HG03139 (cell line): ENCODE data around the gene KSR2.

Experiments
- ATAC-seq: cut with Tn5 transposase; IDR thresholded peaks from one replicate; pipeline ENCODE4 v1.9.1; 2021; ENCODE audit not compliant: unreplicated experiment

Gene KSR2

DNA sequence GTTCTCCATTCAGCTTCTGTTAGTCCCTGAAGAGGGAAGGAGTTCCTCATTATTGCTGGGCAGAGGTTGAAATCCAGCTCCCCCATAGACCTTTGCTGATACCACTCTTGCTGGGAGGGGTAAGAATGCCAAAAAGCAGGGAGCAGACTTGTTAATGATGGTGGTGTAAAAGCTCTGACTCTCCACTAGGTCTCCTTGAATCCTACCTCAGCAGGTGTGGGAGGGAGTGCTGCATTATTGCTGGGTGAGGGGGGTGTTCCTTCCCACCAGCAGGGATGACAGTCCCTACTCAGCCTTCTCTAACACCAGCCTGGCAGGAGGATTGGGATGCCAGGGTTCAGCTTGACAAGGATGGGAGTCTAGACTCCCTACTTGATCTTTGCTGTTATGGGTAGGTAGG is 421.6 kb downstream of the KSR2 start:
- ATAC-seq: no peak

GRCh38 chr12:117545216-117545615 is 423.6 kb downstream of the KSR2 start:
- ATAC-seq: no peak

- no peak for ATAC-seq
Measured at GRCh38 chr12:117540011-117540410, 428.8 kb downstream of the KSR2 start.

DNA sequence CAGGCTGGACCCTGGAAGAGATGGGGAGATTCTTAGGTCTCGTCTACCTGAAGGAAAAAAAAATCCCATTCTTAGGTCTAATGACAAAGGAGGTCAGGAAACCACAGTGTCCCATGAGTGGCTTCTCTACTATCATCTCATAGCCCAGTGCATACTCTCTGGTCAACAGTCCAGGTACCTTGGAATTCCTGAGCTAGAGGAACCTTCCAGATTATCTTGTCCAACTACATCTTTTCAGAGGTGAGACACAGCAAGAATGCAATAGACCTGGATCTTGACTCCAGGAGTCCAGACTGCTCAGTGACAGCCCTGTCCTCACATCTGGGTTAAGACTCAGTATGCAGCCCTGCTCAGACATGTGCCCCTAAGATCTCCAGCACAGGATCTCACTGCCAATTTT is 429.9 kb downstream of the KSR2 start:
- no peak for ATAC-seq

DNA sequence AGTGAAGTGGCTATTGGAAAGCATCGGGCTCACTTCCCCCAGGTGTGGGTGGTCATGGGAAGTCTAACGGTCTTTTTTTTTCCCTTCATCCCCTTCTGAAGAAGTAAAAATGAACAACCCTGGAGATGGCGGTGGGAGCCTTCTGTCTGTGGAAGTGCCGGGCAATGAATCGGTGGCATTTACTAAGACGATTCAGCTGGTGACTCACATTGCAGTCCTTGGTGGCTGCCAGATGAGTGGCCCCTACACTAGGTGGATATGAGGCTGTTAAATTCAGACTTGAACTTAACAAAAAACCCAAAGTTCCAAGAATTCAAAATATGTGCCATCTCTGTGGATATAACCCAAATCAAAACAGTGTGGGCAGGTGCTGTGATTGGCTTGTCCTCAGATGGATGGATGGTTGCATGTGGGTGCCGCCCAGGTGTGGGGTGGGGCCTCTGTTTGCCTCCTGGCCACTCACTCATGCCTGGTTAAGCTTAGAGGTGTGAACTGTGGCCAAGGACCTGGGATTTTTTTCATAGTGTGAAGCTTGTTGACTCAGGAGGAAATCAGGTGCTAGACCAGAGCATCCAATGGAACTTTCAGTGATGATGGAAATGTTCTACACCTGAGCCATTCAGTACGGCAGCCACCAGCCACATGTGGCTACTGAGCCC is 430.6 kb downstream of the KSR2 start:
- ATAC-seq: no peak

DNA sequence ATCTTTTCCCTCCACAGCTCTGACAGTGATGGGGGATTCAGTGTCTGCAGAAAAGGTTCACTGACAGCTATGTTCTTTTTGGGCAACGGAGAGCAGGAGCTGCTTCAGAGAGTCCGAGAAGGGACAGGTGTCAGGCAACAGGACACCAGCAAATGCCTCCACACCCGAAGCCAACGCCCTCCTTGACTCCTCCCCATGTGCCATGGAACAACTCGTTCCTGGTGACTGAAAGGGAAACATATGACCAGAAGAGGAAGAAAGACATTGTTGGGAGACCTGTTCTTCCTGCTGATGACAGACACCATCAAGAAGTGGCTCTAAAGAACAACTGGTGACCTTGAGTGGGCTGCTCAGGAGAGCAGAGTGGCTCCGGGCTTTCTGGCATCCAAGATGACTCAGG is 435.1 kb downstream of the KSR2 start:
- no peak for ATAC-seq

GRCh38 chr12:117530796-117531195 is 438.0 kb downstream of the KSR2 start:
- no peak for ATAC-seq

- ATAC-seq: no peak
Measured at GRCh38 chr12:117528538-117528937, 440.3 kb downstream of the KSR2 start.

GRCh38 chr12:117527479-117527855 is 441.3 kb downstream of the KSR2 start:
- no peak for ATAC-seq

- no peak for ATAC-seq
Measured at GRCh38 chr12:117526757-117527478, 441.9 kb downstream of the KSR2 start.

DNA sequence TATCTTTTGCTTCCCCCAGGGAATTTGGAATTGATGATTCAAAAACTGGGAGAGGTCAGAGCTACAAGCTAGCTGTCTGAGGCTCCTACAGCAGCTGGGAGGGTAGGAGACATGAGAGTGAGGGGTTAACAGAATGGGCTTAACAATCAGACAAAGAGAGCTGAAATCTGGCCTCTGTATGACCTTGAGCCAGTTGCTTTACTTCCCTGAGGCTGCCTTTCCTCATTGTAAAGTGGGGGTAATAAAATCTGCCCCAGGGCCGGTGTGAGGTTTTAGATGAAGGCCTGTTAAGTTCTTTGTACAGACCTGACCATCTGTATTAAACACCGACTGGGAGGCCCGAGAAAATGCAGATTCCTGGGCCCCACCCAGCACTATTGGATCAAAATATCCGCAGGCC is 443.0 kb downstream of the KSR2 start:
- no peak for ATAC-seq

DNA sequence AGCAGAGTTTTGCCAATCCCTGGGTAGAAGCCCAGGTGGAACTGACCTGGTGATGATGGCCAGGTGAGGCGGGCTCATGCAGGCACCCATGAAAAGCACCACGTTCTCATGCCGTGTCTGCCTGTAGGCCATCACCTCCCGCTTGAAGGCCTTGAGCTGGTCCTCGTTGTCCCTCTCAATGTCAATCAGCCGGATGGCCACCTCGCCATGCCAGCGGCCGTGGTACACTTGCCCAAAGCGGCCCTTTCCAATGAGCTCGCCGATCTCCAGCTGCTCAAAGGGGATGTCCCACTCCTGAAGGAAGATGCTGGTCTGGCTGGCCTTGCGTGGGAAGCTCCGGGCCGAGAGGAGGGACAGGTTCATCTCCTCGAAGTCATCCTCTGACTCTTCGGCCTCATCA is 444.0 kb downstream of the KSR2 start:
- no peak for ATAC-seq

DNA sequence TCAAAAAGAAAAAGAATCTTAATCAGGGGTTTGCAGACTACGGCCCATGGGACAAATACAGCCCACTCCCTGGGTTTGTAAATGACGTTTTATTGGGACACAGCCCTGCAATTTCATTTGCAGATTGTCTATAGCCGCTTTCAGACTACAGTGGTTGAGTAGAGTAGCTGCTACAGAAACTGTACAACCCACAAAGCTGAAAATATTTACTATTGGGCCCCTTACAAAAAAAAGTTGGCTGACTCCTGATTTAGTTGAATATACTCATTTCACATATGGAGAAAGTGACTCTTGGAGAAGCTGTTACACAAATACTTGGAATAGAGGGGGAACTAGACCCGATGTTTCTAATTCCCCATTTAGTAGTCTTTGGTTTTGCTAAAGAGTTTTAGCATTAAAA is 444.8 kb downstream of the KSR2 start:
- ATAC-seq: no peak

GRCh38 chr12:117522559-117522958 is 446.2 kb downstream of the KSR2 start:
- no peak for ATAC-seq

- no peak for ATAC-seq
Measured at GRCh38 chr12:117521867-117522266, 446.9 kb downstream of the KSR2 start.

DNA sequence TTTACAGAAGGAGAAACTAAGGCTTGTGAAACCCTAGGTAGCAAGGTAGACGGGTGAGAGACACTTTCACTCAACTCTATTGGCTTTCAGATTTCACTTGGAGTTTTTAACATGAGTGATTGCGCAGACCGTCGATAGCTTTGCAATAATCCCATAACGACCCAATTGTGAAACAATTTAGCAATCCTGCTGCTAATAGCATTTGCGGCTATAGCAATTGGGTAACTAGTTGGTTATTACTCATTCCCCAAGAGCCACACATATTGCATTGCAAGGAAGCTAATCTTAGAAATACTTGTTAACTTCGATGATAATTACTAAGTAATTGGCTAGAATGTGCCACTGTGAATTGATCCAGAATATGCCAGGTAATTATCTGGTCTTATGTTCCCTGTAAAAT is 447.4 kb downstream of the KSR2 start:
- no peak for ATAC-seq

DNA sequence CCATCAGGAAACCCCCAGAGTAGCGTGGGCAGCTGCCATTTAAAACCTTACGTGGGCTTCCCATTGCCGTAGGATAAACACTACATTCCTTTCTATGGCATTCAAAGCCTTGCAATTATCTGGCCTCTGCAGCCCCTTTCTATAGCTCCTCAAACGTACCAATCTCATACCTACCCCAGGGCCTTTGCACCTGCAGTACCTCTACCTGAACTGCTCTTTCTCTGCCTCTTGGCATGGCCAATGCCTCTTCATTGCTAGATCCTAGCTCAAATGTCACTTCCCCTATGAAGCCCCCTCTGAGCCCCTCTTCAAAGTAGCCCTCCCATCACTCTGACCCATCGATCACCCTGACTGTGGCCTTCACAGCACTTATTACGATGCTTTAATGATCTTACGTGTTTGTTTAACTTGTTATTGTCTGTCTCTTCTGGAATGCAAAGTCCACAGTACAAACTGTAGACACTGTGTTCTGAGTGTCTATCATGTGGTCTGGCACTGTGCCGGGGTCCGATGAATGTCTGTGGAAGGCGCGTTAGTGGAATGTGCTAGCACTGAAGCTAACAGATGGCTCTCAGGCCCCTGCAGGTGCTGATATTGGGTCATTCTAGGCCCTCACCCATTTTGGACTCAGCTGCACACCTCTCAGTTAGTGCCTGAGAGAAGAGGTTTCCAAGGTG is 450.1 kb downstream of the KSR2 start:
- no peak for ATAC-seq

DNA sequence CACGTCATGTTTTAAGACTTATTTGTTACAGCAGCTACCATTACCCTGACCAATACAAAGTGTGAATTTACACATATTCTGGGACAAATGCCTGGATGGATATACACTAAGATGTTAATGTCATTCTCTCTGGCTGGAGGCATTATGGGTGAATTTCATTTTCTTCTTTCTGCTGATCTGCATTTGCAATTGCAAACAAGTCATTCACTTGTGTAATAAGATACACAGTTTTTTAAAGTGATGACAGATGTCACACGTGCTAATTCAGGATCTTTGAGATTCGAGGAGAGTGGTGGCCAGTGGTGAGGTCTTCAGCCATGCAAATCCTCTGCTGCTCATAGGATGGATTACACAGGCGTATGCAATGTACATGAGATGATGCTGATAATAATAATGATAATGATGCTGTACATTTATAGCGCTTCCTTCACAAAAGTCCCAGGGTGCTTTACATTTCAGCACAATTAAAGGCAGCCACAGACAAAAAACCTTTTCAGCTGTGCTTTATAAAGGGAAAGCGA is 451.5 kb downstream of the KSR2 start:
- ATAC-seq: no peak

DNA sequence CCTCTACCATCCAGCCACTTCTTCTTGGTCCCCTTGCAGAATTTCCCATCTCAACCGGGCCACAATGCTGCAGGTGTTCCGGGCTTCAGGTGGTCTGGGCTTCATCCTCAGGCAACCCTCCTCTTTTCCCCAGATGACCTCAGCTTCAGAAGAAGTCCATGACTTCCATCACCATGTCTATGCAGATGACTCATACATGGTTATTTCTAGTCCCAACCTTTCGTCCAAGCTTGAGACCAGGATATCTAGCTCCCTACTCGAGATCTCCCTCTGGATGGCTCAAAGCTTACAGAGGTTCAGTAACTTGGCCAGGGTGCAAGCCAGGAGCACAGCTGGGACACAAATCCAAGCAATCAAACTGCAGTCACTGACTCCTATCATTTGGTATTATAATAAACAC is 452.8 kb downstream of the KSR2 start:
- no peak for ATAC-seq

DNA sequence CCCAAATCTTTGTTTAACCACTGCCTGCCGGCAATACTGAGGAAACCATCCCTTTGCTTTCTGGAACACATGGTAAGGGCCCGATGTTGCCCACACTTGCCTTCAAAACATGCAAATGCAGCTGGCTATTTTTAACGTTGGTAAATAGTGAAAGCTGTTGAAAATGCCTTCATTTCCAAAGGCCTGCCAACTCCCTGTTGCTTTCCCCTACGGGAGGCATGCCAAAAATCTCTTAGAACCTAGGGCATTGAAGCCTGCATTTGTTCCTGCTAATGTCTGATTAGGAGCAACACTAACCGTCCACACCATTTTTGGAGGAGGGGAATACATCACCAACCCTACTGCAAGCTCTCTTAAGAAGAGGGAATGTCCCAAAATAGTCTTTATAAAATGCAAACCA is 454.8 kb downstream of the KSR2 start:
- no peak for ATAC-seq

DNA sequence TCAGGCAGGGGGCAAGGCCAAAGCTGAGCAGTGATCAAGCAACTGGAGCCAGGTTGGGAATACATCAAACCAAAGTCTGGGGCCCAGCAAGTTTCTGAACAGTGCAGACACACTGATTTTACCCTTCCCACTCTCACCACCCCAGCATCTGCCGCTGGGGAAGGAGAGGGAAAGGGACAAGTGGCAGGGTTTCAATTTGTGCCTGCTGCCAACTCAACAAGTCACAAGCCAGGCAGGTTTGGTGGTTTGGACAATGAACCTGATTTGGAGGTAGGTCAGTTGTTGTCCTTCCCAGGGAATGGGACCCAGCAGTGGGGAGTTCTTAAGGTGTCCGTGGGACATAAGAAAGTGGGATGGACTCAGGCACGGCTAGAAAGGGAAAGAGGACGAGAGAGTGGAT is 455.4 kb downstream of the KSR2 start:
- no peak for ATAC-seq

- ATAC-seq: no peak
Measured at GRCh38 chr12:117508468-117508867, 460.3 kb downstream of the KSR2 start.
